A673 (cell line): Measurements from ENCODE around the gene TMEM44.

Experiments used
- CTCF ChIP-seq: fragments of 300-800, 200-600 bp; sonication (generic); conservative IDR thresholded peaks from 2 replicates; pipeline ENCODE4 v1.5.1; 2017; ENCODE audit warnings: low read depth, mild to moderate bottlenecking, antibody characterized with exemption, low read length, moderate library complexity, mixed read lengths
- EZH2 ChIP-seq: fragments of 200-600 bp; sonication (generic); IDR thresholded peaks from 2 replicates; pipeline ENCODE4 v1.6.1; 2017; ENCODE audit warnings: borderline replicate concordance, low read depth, mild to moderate bottlenecking, mixed read lengths, antibody characterized with exemption, low read length; ENCODE audit not compliant: poor library complexity, severe bottlenecking

GRCh38 chr3:194570898-194571297, 62.3 kb downstream of the TMEM44 start:
- TF ChIP-seq CTCF (no peak), EZH2 (no peak)
